ENCODE data around the gene TSSK6.

GRCh38 chr19:19558055-19558454, 42.7 kb upstream of the TSSK6 start:
- TF ChIP-seq CTCF (IDR thresholded peaks at IDR 0.05) (no peak), POLR2A (IDR thresholded peaks at IDR 0.05) (no peak)

Data from body of pancreas (tissue), 4 donors.